HG03196 (cell line): ENCODE results near the gene HNRNPUL1.
"Not testable (repeated sequence)": the region's sequence is repeated elsewhere in the genome, so short reads cannot be mapped to it uniquely, and the experiment has no call there.

Experiments
- ATAC-seq: cut with Tn5 transposase; IDR thresholded peaks from one replicate; pipeline ENCODE4 v1.9.1; 2021; ENCODE audit not compliant: unreplicated experiment

HNRNPUL1 gene

DNA sequence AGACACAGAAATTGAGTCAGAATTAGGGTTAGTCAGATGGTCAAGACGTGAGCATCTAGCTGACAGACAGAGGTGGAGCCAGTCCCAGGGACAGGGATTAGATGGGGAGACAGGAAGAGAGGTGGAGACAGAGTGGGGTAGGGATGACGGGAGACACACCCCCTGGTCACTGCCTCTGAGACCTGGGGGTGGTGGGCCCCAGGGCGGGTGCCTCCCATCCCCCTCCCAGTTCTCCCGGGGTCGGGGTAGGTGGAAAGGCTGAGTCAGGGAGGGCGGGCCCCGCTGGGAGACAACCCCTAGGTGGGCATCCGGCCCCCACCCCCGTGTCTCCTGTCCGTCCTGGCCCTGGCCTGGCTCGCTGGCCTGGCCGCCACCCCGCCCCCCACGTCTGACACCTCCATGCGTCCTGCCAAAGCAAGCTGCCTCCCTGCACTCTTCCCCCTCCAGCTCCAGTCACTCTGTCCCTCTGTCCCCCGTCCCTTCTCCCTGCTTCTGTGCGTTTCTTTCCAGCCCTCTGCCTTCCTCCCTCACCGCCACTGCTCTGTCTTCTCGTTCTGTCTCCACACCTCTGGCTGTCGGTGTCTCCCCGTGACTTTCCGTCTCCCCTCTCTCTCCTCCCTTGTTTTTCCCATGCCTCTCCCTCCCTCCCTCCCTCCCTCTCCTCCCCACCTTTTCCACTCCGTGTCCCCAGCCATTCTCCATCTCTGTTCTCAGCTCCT is 60.9 kb downstream of the HNRNPUL1 start:
- no peak for ATAC-seq

DNA sequence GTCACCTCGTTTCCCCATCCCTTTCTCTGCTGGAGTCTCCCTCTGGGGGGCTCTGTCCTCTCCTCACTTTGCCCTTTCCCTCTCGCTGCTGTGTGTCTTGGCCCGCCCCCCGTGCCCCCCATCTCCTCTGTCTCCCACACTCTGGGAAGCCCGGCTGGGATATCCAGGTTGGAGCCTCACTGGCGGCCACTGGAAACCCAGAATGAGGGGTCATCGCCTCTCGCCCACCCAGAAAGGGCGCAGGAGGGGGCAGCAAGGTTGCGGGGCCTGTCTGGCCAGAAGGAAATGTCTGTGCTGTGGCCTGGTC is 61.4 kb downstream of the HNRNPUL1 start:
- no peak for ATAC-seq

DNA sequence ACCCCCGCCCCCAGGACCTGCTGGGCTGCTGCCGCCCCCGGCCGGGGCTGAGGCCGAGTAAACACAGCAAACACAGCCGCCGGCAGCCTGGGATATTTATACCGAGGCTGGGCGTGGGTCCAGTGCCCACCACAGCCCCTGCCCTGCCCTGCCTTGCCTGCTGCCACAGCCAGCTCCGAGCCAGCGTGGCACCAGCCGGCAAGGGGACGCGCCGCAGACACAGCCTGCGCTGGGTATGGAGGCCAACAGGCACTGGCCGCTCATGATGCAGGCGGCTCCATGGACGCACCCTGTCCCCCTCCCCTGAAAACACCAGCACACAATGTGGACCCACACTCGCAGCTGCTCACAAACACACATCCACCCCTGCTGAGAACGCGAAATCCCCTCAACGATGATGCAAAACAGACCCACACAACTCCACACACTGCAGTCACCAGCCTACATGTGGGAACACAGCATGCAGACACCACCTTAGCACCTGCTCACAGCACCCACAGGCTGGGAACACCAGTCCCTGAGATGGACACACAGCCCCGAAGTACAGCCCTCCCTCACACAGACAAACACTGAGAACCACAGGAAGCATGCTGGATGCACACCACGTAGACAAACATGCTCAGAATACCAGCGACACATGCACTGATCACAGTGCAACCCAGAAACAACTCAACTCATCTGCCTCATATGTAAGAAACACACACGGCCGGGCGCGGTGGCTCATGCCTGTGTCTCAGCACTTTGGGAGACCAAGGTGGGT is 62.0 kb downstream of the HNRNPUL1 start:
- ATAC-seq = no peak

DNA sequence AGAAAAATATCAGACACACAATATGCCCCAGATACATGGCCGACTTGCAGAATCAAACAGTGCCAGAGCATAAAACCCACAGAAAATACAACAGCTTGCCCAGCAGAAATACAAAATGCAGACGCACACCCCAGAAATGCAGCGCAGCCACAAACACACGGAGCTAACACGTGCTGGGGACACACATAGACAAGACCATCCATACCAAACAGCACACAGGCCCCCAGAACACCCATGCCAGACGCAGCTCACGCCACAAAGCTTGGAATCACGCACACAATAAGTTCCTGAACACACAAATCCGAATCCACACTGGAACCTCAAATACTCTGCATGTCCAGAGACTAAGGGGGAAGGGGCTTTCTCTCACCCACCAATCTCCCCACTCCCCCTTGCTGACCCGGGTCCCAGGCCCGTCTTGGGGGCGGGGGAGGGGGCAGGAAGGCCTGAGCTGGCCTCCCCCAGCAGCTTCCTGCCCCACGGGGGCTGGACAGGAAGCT is 63.0 kb downstream of the HNRNPUL1 start:
- no peak for ATAC-seq

DNA sequence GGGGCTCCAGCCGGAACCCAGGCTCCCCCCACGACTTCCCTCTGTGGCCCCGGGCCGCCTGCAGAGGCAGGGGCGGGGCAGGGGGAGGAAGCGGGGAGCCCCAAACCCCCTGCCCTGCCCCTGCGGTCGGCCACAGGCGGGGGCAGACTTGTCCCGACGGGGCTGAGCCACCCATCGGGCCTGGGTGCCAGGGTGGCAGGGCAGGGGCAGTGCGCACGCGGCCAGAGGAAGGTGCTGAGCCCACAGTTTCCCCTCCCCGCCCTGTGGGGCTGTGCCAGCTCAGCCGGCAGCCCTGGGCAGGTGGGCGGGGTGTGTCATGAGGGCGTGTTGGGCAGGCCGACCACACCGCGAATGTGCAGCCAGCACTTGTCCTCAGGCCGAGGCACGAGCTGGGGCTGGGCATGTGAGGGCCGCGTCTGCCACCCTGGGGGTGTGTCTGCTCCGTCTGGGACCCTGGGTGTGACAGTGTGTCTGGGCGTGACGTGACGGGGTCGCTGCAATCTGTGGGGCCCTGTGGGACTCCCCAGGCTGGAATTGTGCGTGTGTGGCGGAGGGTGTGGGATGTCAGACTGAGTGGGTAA is 63.5 kb downstream of the HNRNPUL1 start:
- ATAC-seq = peak; percentile 45

DNA sequence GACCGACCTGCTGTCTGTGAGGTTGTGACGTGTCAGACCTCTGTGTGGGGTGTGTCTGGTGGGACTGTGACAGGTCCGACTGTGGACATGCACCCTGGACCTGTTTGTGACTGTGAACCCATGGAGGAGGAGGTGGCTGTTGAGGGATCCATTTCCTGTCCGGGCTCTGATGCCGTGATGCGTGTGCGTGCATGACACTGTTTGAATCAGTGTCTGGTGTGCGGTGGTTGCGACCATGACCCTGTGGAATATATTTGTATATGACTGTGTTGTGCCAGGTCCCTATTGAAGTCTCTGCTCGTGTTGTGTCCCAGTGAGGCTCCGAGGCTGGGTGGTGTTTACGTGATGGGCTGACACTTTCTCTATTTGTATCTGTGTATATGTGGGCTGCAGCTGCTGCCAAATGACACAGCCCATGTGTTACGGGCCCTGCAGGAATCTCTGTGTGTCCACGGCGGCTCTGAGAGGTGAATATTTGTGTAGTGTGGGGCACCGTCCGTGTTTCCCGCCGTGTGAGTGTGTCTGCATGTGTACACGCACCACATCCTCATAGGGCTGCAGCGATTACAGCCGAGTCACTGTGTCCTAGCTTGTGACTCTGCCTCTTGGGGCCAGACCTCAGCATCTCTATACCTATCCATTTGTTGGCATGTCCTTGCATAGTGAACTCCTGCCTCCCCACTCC is 64.1 kb downstream of the HNRNPUL1 start:
- peak; percentile 6 for ATAC-seq

DNA sequence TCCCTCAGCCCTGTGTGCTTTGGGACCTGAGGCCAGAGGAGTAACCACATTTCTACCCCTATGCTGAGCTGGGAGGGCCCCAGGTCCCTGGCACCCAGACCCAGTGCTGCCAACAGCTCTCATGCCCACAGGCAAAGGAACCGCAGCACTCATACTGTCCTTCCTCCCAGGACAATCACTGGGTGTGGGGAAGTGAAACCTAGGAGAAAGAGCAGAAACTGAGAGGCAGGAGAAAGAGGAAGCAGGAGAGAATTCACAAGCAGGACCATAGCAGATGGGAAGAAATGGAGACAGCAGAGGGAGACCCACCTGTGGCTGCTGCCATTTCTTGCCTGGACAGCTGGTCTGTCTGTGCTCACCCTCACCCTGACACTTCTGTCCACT is 64.7 kb downstream of the HNRNPUL1 start:
- ATAC-seq = no peak

DNA sequence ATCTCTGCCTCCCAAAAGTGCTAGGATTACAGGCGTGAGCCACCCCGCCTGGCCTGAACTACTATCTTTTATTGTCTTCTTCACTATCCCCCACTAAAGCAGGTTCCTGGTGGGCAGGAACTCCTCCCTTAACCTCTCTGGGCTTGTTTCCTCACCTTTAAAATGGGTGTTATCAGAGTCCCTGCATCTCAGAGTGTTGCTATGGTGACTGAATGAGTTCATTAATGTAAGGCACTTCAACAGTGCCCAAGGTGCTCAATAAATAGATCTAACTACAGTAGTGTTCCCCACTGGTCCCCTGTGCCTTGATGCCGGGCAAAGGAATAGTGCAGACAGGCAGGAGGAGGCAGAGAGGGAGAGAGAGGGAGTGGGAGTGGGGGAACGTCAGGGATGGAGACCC is 66.3 kb downstream of the HNRNPUL1 start:
- ATAC-seq = no peak

DNA sequence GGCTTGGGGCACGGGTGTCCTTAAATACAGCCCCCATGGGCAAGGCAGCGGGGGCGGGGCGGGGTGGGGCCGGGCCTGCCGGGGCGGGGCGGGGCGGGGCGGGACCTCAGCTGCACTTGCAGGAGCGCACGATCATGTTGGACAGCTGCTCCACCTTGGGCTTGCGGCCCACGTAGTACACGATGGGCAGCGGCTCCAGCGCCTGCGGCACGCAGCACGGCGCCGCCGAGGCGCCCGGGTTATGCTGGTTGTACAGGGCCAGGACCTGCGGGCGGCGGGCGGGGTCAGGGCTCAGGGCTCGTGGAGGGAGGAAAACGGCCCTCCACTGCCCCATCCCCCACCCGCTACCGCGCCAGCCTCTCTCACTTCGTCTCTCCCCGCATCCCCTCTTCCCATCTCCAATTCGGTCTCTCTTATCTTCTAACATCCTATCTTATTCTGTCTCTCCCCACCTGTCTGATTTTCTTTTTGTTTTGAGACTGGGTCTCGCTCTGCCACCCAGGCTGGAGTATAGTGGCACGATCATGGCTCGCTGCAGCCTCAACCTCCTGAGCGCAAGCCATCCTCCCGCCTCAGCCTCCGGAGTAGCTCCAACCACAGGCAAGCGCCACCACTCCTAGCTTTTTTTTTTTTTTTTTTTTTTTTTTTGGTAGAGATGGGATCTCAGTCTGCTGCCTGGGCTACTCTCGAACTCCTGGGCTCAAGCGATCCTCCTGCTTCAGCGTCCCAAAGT is 66.9 kb downstream of the HNRNPUL1 start:
- no peak for ATAC-seq

DNA sequence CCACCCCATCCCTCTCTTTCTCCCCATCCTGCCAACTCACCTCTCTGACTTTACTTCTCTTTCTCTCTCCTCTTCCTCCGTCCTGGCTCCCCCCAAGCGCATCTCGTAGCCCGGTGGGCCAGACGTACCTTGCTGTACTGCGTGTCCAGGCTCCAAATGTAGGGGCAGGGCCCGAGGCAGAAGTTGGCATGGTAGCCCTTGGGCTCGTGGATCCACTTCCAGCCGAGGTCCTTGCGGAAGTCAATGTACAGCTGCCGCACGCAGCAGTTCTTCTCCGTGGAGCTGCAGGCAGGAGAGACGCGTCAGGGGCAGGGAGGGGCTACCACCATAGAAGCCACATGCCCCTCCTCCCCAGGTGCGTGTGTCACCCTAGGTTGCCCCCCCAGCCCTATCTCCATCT is 67.8 kb downstream of the HNRNPUL1 start:
- ATAC-seq = no peak

DNA sequence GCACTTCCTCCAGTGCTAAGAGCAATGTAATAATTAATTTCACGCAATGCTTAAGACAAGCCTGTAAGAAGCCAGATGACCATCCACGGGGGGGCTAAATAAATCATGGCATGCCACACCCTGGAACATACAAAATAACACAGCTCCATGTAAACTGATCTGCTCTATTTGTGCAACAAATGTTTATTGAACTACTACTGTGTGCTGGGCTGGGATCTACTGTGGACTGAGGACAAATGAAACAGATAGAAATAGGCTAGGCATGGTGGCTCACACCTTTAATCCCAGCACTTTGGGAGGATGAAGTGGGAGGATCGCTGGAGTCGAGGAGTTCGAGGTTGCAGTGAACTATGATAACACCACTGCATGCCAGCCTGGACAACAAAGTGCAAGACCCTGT is 68.3 kb downstream of the HNRNPUL1 start:
- no peak for ATAC-seq

DNA sequence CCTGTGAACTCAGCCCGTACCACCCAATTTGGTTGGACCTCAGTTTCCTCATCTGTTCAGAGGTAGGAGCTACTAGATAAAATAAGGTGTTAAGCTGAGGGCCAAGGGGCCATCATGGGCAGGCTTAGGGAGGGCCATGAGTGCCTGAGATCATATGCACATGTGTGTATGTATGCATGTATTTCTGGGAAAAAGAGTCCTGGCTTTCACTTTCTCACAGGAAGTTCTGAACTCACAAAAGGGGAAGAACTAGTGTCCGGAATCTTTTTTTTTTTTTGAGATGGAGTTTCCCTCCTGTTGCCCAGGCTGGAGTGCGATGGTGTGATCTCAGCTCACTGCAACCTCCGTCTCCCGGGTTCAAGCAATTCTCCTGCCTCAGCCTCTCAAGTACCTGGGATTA is 70.6 kb downstream of the HNRNPUL1 start:
- ATAC-seq = no peak

DNA sequence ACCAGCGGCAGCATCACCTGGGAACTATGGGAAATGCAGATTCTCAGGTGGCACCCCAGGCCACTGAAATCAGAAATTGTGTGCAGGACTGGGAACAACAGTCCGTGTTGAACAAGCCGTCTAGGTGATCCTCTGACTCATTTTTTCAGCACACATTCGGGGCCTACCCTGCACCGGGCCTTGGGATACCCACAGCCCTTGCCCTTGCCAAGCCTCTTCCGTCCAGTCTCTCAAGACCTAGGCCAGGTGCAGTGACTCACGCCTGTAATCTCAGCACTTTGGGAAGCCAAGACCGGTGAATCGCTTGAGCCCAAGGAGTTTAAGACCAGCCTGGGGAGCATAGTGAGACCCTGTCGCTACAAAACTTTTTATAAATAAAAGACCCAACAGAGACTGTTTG is 71.3 kb downstream of the HNRNPUL1 start:
- ATAC-seq = no peak

DNA sequence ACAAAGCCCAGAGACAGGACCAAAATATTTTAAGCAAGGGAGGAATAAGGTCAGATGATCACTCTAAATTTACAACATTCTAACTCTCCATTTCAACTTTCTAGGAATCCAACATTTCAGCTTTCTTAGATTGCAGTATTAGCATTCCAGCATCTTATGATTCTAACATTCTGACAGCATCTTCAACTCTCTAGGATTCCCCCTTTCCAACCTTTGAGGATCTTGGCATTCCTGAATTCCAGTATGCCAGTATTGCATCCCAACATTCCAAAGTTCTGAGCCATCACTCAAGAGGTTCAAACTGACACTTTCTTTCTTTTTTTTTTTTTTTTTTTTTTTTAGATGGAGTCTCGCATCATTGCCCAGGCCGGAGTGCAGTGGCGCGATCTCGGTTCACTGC is 75.8 kb downstream of the HNRNPUL1 start:
- ATAC-seq = no peak

DNA sequence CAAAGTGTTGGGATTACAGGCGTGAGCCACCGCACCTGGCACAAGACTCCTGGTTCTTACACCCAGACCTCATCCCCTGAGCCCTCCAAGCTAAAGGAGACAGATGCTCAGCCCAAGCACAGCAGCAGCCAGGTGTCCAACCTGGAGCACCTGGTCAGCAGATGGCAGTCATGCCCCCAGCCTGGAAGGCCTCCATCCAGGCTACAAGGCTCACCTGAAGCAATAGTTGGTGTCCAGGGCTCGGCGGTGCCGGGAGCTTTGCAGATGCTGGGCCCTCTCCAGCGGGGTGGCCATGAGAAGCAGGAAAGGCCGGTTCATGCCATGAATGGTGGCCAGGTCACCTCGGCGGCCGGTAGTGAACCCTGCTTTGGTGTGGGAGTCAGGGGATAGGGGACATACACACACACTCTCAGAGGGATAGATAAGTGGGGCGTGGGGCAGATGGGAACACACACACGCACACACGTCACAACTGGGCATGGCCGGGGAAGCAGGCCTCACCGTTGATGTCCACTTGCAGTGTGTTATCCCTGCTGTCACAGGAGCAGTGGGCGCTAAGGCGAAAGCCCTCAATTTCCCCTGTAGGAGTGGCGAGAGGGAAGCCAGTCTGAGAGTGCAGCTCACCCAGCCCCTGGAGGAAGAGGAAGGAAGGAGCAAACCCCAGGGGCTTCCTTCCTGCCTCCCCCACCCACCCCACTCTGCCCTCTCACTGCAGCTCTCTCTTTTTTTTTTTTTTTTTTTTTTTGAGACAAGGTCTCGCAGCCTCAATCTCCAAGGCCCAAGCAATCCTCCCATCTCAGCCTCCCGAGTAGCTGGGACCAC is 77.7 kb downstream of the HNRNPUL1 start:
- ATAC-seq = no peak

DNA sequence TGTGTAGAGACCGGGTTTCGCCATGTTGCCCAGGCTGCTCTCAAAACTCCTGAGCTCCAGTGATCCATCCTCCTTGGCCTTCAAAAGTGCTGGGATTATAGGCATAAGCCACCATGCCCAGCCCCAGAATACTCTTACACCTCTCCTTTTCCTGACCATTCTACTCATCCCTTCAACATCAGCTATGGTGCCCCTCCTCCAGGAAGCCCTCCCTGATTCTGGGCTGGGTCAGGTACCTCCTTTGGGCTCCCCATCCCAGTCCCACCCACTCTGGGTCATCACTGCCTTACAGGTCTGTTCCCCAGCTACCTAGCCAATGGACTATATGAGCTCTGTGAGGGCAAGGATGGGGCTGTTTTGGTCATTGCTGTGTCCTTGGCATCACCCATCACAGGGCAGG is 80.0 kb downstream of the HNRNPUL1 start:
- no peak for ATAC-seq

DNA sequence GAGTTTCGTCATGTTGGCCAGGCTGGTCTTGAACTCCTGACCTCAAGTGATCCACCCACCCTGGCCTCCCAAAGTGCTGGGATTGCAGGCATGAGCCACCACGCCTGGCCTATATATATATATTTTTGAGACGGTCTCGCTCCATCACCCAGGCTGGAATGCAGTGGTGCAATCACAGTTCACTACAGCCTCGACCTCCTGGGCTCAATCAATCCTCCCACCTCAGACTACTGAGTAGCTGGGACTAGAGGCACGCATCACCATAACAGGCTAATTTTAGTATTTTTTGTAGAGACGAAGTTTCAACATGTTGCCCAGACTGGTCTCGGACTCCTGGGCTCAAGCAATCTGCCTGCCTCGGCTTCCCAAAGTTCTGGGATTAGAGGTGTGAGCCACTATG is 82.7 kb downstream of the HNRNPUL1 start:
- ATAC-seq = not testable (repeated sequence)

DNA sequence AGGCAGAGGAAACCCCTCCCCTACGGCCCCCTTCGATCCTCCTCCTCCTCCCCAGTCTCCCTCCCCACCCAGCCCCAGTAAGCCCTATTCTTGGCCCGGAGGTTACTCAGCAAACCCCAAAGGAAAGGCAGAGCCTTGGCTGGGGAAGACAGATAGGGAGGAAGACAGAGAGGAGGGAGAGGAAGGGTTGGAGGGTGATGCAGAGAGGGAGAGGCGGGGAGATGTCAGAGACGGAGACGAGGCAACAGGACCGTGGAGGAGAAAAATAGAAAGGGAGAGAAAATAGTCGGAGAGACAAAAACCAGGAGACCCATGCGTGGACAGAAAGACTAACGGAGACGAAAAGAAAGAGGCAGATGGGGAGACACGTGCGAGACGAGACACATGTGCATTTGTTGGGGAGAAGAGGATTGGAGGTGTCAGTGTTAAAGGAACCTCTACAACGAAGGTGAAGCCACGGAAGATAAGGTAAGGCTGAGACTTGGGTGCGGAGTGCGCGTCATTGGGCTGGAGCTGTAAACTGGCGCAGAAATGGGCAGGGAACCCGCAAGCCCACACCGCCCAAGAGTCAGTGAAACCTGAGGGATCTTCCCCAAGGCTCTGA is 86.7 kb downstream of the HNRNPUL1 start:
- ATAC-seq = no peak

DNA sequence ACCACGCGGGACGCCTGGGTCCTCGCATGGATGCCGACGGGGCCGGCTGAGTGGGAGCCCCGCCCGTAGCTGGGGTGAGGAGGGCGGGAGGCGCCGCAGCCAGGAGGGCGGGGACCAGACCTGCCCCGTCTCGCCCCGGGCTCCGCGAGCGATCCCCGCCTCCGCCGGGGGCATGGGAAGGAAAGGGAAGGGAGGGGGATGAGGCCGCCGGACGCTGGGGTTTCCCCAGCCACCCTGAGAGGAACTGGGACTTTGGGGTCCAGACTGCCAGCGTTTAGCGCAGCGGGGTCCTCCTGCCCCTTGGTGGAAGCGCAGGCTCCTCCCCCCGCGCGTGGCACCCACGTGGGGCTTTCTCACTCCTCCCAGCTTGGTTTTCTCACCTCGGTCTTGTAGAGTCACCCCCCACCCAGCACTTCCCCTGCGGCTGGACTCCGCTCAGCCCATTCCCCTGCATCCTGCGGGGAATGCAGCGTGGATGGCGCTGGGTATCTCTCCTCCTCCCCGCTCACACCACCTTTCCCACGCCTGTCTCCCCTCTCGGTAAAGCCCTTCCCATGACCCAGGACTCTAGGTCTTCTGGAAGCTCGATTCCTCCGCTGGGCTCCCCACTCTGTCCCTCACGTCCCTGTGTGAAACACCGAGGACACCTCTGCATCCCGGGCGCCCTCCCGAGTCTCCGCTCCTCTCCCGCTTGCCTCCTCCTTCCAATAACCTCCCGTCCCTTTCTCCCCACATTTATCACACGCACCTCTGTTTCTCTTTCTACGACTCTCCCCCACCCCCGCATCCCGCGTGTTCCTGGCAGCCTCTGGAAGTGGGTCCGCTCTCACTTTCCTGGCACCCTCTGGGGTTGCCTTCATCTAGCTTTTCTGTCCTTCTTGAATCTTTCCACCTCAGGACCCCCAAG is 87.4 kb downstream of the HNRNPUL1 start:
- ATAC-seq = no peak
